GM12878 (cell line): ENCODE results near the gene THAP3.
A peak's percentile ranks its signal among the peaks of the same experiment; 100 is the strongest.

ENCODE experiments used
- ASH2L ChIP-seq: fragments of 300-600, 200-600 bp; sonication (generic); IDR thresholded peaks from 2 replicates; pipeline ENCODE4 v1.6.1; 2017; ENCODE audit warnings: low read depth, mild to moderate bottlenecking, borderline replicate concordance
- BMI1 ChIP-seq: fragments of 450-650 bp; IDR thresholded peaks from 2 replicates; pipeline ENCODE4 v1.6.1; 2016; ENCODE audit warnings: mild to moderate bottlenecking, moderate library complexity, borderline replicate concordance
- CEBPB ChIP-seq, 2 experiments: fragments of 150-350 bp in 1 of 2; IDR thresholded peaks; 2 replicates each; pipeline ENCODE4 v1.6.1; 2012 to 2014; ENCODE audit warnings: low read depth in 2 of 2, low read length in 2 of 2, borderline replicate concordance in 1 of 2, inconsistent platforms in 1 of 2
- HCFC1 ChIP-seq: fragments of 150-350 bp; IDR thresholded peaks from 2 replicates; pipeline ENCODE4 v1.6.1; 2014; ENCODE audit warnings: low read length
- JUNB ChIP-seq: IDR thresholded peaks from 2 replicates; pipeline ENCODE4 v1.6.1; 2016; ENCODE audit warnings: antibody characterized with exemption, mild to moderate bottlenecking
- POLR2A ChIP-seq: IDR thresholded peaks from 2 replicates; pipeline ENCODE4 v1.6.1; 2011; ENCODE audit warnings: low read depth, mild to moderate bottlenecking, low read length
- RELA ChIP-seq: fragments of 450-650 bp; IDR thresholded peaks from 2 replicates; pipeline ENCODE4 v1.8.0; 2014; ENCODE audit warnings: borderline replicate concordance; ENCODE audit not compliant: partially characterized antibody
- SMARCA5 ChIP-seq: fragments of 450-650 bp; IDR thresholded peaks from 2 replicates; pipeline ENCODE4 v1.6.1; 2017; ENCODE audit warnings: mild to moderate bottlenecking
- SUZ12 ChIP-seq: fragments of 200-600 bp; sonication (generic); IDR thresholded peaks from one replicate; pipeline ENCODE4 v1.6.1; 2018; ENCODE audit warnings: antibody characterized with exemption, mild to moderate bottlenecking; ENCODE audit not compliant: unreplicated experiment
- TF ChIP-seq, protein P1 (sequence below): fragments of 450-650 bp; IDR thresholded peaks from 2 replicates; pipeline ENCODE4 v1.6.1; 2017; ENCODE audit warnings: mild to moderate bottlenecking
- TF ChIP-seq, protein P2 (sequence below), 3 experiments: IDR thresholded peaks in 2 of 3; conservative IDR thresholded peaks in 1 of 3; 2 replicates each; pipeline ENCODE4 v1.5.1; 2011; ENCODE audit warnings: low read depth in 3 of 3, low read length in 3 of 3, mild to moderate bottlenecking in 3 of 3, control low read depth in 2 of 3, moderate library complexity in 2 of 3, inconsistent platforms in 1 of 3, mixed read lengths in 1 of 3; ENCODE audit not compliant: control insufficient read depth in 2 of 3, insufficient read depth in 1 of 3; ENCODE audit errors: extremely low read depth in 1 of 3

DNA sequence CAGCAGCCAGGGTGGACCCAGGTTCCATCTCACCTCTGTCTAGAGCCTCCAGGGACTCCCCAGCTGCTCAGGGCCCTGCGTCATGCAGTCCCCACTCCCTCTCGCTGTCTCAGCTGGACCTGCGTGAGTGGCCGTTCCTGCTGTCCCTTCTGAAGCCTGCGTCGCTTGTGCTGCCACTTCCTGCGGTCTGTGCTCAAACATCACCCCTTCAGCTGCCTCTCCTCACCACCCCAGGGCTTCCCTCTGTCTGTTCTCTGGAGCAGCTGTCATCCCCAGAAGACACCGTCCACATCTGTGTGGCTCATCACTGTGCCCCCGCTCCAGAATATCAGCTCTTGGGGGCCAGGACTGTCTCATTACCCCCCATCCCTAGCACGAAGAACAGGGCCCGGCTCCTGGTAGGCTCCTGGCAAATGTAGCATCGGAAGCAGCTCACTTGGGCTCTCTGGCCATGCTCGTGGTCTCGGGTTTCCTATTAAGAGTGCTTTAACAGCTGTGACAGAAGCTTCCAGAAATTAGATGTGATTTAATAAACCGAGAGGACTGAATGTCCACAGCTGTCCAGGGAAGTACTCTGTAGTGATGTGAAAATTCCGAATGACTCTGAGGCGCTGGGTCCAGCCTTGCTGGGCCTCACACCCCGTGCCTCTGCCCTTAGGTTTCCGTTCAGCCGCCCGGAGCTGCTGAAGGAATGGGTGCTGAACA is 3.3 kb downstream of the THAP3 start:
- TF ChIP-seq, protein P1, sequence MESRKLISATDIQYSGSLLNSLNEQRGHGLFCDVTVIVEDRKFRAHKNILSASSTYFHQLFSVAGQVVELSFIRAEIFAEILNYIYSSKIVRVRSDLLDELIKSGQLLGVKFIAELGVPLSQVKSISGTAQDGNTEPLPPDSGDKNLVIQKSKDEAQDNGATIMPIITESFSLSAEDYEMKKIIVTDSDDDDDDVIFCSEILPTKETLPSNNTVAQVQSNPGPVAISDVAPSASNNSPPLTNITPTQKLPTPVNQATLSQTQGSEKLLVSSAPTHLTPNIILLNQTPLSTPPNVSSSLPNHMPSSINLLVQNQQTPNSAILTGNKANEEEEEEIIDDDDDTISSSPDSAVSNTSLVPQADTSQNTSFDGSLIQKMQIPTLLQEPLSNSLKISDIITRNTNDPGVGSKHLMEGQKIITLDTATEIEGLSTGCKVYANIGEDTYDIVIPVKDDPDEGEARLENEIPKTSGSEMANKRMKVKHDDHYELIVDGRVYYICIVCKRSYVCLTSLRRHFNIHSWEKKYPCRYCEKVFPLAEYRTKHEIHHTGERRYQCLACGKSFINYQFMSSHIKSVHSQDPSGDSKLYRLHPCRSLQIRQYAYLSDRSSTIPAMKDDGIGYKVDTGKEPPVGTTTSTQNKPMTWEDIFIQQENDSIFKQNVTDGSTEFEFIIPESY, result no peak
- TF ChIP-seq, protein P2, sequence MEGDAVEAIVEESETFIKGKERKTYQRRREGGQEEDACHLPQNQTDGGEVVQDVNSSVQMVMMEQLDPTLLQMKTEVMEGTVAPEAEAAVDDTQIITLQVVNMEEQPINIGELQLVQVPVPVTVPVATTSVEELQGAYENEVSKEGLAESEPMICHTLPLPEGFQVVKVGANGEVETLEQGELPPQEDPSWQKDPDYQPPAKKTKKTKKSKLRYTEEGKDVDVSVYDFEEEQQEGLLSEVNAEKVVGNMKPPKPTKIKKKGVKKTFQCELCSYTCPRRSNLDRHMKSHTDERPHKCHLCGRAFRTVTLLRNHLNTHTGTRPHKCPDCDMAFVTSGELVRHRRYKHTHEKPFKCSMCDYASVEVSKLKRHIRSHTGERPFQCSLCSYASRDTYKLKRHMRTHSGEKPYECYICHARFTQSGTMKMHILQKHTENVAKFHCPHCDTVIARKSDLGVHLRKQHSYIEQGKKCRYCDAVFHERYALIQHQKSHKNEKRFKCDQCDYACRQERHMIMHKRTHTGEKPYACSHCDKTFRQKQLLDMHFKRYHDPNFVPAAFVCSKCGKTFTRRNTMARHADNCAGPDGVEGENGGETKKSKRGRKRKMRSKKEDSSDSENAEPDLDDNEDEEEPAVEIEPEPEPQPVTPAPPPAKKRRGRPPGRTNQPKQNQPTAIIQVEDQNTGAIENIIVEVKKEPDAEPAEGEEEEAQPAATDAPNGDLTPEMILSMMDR (IDR thresholded peaks at IDR 0.05 in 2 of 3, conservative IDR thresholded peaks at IDR 0.05 in 1 of 3; ENCODE audit: control insufficient read depth in 2 of 3, extremely low read depth in 1 of 3, insufficient read depth in 1 of 3, low read depth in 3 of 3, low read length in 3 of 3), result no peak
- TF ChIP-seq RELA (no peak), SMARCA5 (no peak), BMI1 (no peak), CEBPB (IDR thresholded peaks at IDR 0.05; ENCODE audit: borderline replicate concordance in 1 of 2, low read depth in 2 of 2, low read length in 2 of 2) (no peak), JUNB (no peak), ASH2L (no peak), POLR2A (0 out of 2 replicates have a peak, but pooled peaks have one; percentile 0), HCFC1 (no peak), SUZ12 (no peak)
